Kidney (tissue), 14 donors: ENCODE results near the gene BTLA. TPM values are rescaled to one million over a fixed set of nuclear protein-coding genes. Genes with fewer than 3 reads are reported as not detected.

Experiments used
- DNase-seq, 5 donors: peaks; one replicate each; pipeline ENCODE4 v3.0.0-alpha.2; 2013 to 2020
- FAIRE-seq: peaks from 2 replicates; lab custom pipeline; 2012; peaks lifted over from hg19 to GRCh38; lab: Jason Lieb, UNC
- H3K27ac ChIP-seq, 2 donors: one replicate each; pipeline ENCODE4 v1.7.0; 2013; ENCODE audit warnings: low read depth in 2 of 2, low read length in 2 of 2, inconsistent platforms in 1 of 2
- H3K27me3 ChIP-seq: one replicate; pipeline ENCODE4 v1.7.1; 2013; ENCODE audit warnings: low read length, inconsistent platforms; ENCODE audit not compliant: control insufficient read depth, insufficient read depth
- H3K36me3 ChIP-seq, 3 donors: one replicate each; pipeline versions ENCODE4 v1.7.0 to v1.7.1; 2013; ENCODE audit warnings: low read length in 3 of 3, control low read depth in 1 of 3, inconsistent platforms in 1 of 3; ENCODE audit not compliant: insufficient read depth in 3 of 3, control insufficient read depth in 2 of 3
- H3K4me1 ChIP-seq, 3 donors: one replicate each; pipeline versions ENCODE4 v1.7.0 to v1.7.1; 2013; ENCODE audit warnings: low read length in 3 of 3, inconsistent platforms in 1 of 3, low read depth in 1 of 3; ENCODE audit not compliant: control insufficient read depth in 2 of 3, insufficient read depth in 2 of 3
- H3K4me3 ChIP-seq, 3 donors: one replicate each; pipeline versions ENCODE4 v1.7.0 to v1.8.1; 2013; ENCODE audit warnings: low read length in 3 of 3, control low read depth in 1 of 3, inconsistent platforms in 1 of 3
- H3K9ac ChIP-seq, 3 donors: one replicate each; pipeline versions ENCODE4 v1.7.0 to v1.7.1; 2013; ENCODE audit warnings: low read length in 3 of 3, control low read depth in 1 of 3, inconsistent platforms in 1 of 3
- H3K9me3 ChIP-seq, 3 donors: one replicate each; pipeline versions ENCODE4 v1.7.0 to v1.7.1; 2013; ENCODE audit warnings: low read length in 3 of 3, control low read depth in 1 of 3, inconsistent platforms in 1 of 3; ENCODE audit not compliant: control insufficient read depth in 2 of 3, insufficient read depth in 1 of 3
- intact Hi-C: fragments of 100-400 bp; cut with DNase I; formaldehyde crosslinking; loops from one replicate; pipeline ENCODE4 v1.11.1; 2022
- polyA plus RNA-seq: library from polyadenylated mRNA; stranded (reverse); fragments of 350-450 nt; fragmentation: Illumina TruSeq; extraction: RNeasy Lipid Tissue Mini Kit (QIAGEN cat#74804); gene quantifications from one replicate; pipeline ENCODE4 v1.2.3, GENCODE V29; 2014; ENCODE audit warnings: low read depth, low replicate concordance; ENCODE audit not compliant: insufficient read depth
- total RNA-seq: library from RNA; stranded (reverse); fragmentation: NEBNext Ultra II Directional; extraction: Animal tissue kit (Norgen Biotek cat#: 25700); gene quantifications from one replicate; pipeline ENCODE4 v1.2.1, GENCODE V29; 2021
- TF ChIP-seq, protein P1 (sequence below): IDR thresholded peaks from 3 replicates; pipeline ENCODE4 v1.5.1; 2012; ENCODE audit warnings: mild to moderate bottlenecking, moderate library complexity, borderline replicate concordance; ENCODE audit not compliant: insufficient read depth; ENCODE audit errors: extremely low read depth
- donor health status: control.
- donor health status: control.
- donor health status: control.
- donor health status: control.
- donor health status: control.
- donor health status: DM: yes; HTN: yes; CAD: no.
- donor health status: Normal renal cell carcinoma (clear cell type).

BTLA gene
- total and polyA plus RNA-seq, 2 donors from 2014 or later = 3.2 TPM; not detected in 1

DNA sequence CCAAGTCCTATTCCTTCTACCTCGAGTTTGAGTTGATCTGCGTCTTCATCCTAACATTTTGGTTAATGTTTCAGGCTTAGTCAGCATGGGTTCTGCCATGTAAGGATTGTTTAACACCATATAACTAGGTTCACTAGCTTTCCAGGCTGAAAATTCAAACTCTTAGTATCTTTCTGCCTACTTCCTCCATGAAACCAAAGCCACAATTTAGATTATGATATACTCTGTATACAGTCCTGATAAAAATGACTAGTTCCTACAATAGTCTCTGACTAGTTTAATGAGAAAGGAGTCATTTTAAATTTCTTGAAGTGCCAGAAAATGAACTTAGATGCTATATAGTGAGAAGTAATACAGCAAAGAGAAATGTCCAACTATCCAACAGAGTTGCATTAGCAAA is 6.6 kb upstream of the BTLA start:
- Histone ChIP-seq H3K4me1 (no peaks in the 10 kb centered on the region), H3K27me3 (no peaks in the 10 kb centered on the region), H3K4me3 (no peak overlapping the region), H3K9me3 (no peaks in the 10 kb centered on the region), H3K27ac (no peak overlapping the region), H3K9ac (no peak overlapping the region), H3K36me3 (no peaks in the 10 kb centered on the region)
- intact Hi-C loops = no loop called here
- DNase-seq (no peak), FAIRE-seq (no peak)
- TF ChIP-seq, protein P1, sequence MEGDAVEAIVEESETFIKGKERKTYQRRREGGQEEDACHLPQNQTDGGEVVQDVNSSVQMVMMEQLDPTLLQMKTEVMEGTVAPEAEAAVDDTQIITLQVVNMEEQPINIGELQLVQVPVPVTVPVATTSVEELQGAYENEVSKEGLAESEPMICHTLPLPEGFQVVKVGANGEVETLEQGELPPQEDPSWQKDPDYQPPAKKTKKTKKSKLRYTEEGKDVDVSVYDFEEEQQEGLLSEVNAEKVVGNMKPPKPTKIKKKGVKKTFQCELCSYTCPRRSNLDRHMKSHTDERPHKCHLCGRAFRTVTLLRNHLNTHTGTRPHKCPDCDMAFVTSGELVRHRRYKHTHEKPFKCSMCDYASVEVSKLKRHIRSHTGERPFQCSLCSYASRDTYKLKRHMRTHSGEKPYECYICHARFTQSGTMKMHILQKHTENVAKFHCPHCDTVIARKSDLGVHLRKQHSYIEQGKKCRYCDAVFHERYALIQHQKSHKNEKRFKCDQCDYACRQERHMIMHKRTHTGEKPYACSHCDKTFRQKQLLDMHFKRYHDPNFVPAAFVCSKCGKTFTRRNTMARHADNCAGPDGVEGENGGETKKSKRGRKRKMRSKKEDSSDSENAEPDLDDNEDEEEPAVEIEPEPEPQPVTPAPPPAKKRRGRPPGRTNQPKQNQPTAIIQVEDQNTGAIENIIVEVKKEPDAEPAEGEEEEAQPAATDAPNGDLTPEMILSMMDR = no peak

DNA sequence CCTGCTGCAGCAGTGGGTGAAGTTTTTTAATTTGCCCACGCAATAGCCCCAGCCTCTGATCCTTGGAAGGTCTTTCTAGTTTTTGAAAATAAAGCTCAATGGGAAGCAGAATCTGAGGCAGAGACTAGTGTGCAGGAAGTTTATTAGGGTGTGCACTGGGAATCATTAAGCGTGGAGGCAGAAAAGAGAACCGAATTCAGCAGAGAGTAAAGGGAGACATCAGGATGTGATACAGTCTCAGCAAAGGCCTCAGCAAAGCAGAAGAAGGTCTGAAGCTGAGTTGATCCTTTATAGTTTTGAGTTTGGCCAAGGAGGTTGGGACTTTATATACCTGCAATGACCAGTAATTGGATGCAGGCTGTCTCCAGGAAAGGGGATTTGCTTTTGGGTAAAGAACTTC is 4.9 kb upstream of the BTLA start:
- H3K9me3 ChIP-seq = no peaks in the 10 kb centered on the region

DNA sequence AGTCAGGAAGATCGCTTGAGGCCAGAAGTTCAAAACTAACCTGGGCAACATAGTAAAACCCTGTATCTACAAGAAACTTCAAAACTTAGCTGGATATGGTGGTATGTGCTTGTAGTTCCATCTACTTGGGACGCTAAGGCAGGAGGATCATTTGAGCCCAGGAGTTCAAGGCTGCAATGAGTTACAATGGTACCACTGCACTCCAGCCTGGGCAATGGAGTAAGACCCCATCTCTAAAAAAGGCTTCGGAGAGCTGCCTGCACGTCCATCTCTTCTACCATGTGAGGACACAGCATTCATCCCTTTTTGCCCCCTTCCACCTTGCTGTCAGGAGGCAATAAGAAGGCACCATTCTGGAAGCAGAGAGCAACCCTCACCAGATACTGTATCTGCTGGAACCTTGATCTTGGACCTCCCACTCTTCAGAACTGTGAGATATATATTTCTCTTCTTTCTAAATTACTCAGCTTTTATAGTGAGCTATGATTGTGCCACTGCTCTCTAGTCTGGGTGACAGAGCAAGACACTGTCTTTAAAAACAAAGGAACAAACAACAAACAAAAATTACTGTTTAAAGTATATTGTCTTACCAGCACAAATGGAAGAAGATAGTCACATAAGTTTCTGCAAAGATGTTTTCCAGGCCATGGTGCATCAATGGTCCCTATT is 4.2 kb upstream of the BTLA start:
- intact Hi-C loops = no loop called here
- Histone ChIP-seq H3K9me3 (no peaks in the 10 kb centered on the region), H3K9ac (no peak overlapping the region), H3K36me3 (no peaks in the 10 kb centered on the region), H3K4me3 (no peak overlapping the region), H3K4me1 (no peaks in the 10 kb centered on the region), H3K27ac (no peak overlapping the region), H3K27me3 (no peaks in the 10 kb centered on the region)
- TF ChIP-seq, protein P1 = no peak
- FAIRE-seq = no peak
- no peak for DNase-seq

More for the DNA sequence above, 4.9 kb upstream of the BTLA start:
- Histone ChIP-seq H3K4me1 (no peaks in the 10 kb centered on the region), H3K4me3 (no peak overlapping the region), H3K9ac (no peak overlapping the region), H3K27ac (no peak overlapping the region), H3K36me3 (no peaks in the 10 kb centered on the region), H3K27me3 (no peaks in the 10 kb centered on the region)
- DNase-seq (no peak), FAIRE-seq (no peak)
- intact Hi-C loops = no loop called here
- TF ChIP-seq, protein P1 = no peak
